PC-3 (cell line): Measurements from ENCODE around the gene CHRM5. TPM values are rescaled to one million over a fixed set of nuclear protein-coding genes. Genes with fewer than 3 reads are reported as not detected.

Experiments used
- ATAC-seq: fragments of 200-7000 bp; cut with Tn5 transposase; 2 replicates; pipeline ENCODE4 v1.9.1; 2020; ENCODE audit warnings: mild to moderate bottlenecking, moderate library complexity
- BruUV-seq: library from RNA; stranded (reverse); fragments of 400-500 nt; replicated peaks from 2 replicates; lab custom pipeline; 2021; lab: Mats Ljungman, UMichigan
- CTCF ChIA-PET: fragments of 300-600 bp; sonication (Branson Sonifier 250); formaldehyde crosslinking; loops from one replicate; lab custom pipeline; 2022; ENCODE audit warnings: antibody characterized with exemption; lab: Charles Lee
- POLR2A ChIA-PET: fragments of 300-600 bp; sonication (Branson Sonifier 250); formaldehyde crosslinking; loops from one replicate; lab custom pipeline; 2022; ENCODE audit warnings: antibody characterized with exemption; ENCODE audit not compliant: unreplicated experiment; lab: Charles Lee
- DNase-seq: peaks from one replicate; pipeline ENCODE4 v3.0.0-alpha.2; 2015
- H2AFZ ChIP-seq: fragments of 300-600 bp; sonication (generic); 2 replicates; pipeline ENCODE4 v1.6.0; 2016; ENCODE audit warnings: antibody characterized with exemption, low read length
- H3F3A ChIP-seq: fragments of 300-600 bp; sonication (generic); one replicate; pipeline ENCODE4 v1.6.0; 2017; ENCODE audit warnings: antibody characterized with exemption, low read length, control low read depth, mild to moderate bottlenecking; ENCODE audit not compliant: unreplicated experiment
- H3K27ac ChIP-seq: fragments of 300-600 bp; sonication (generic); 2 replicates; pipeline ENCODE4 v1.5.1; 2016; ENCODE audit warnings: mild to moderate bottlenecking, low read length
- H3K27me3 ChIP-seq: fragments of 300-600 bp; sonication (generic); 2 replicates; pipeline ENCODE4 v1.6.1; 2016; ENCODE audit warnings: low read length, mixed read lengths
- H3K36me3 ChIP-seq: fragments of 300-600 bp; sonication (generic); 2 replicates; pipeline ENCODE4 v1.6.1; 2016; ENCODE audit warnings: low read depth, mixed run types, low read length, mixed read lengths
- H3K4me1 ChIP-seq: fragments of 300-600 bp; sonication (generic); 2 replicates; pipeline ENCODE4 v1.5.1; 2016; ENCODE audit warnings: low read length; ENCODE audit not compliant: insufficient read depth
- H3K4me2 ChIP-seq: fragments of 300-600 bp; sonication (generic); 2 replicates; pipeline ENCODE4 v1.6.0; 2016; ENCODE audit warnings: low read length
- H3K4me3 ChIP-seq: fragments of 300-600 bp; sonication (generic); 2 replicates; pipeline ENCODE4 v1.5.1; 2016; ENCODE audit warnings: mild to moderate bottlenecking, low read length, mixed read lengths
- H3K79me2 ChIP-seq: fragments of 300-600 bp; sonication (generic); 2 replicates; pipeline ENCODE4 v1.6.1; 2017; ENCODE audit warnings: low read length, mixed read lengths
- H3K9ac ChIP-seq: fragments of 300-600 bp; sonication (generic); 2 replicates; pipeline ENCODE4 v1.6.0; 2016; ENCODE audit warnings: mild to moderate bottlenecking, low read length
- H3K9me2 ChIP-seq: fragments of 300-600 bp; sonication (generic); replicated peaks from 2 replicates; pipeline ENCODE4 v1.6.1; 2016; ENCODE audit warnings: mixed run types, low read length, mixed read lengths
- H3K9me3 ChIP-seq: fragments of 300-600 bp; sonication (generic); 2 replicates; pipeline ENCODE4 v1.6.1; 2016; ENCODE audit warnings: low read length, mixed read lengths
- H4K20me1 ChIP-seq: fragments of 300-600 bp; sonication (generic); 2 replicates; pipeline ENCODE4 v1.6.1; 2016; ENCODE audit warnings: low read length, mixed read lengths
- CTCF ChIP-seq: fragments of 300-600 bp; sonication (generic); conservative IDR thresholded peaks from 2 replicates; pipeline ENCODE4 v1.5.1; 2017; ENCODE audit warnings: antibody characterized with exemption, low read depth, mild to moderate bottlenecking, low read length
- EZH2 ChIP-seq: fragments of 300-600 bp; sonication (generic); IDR thresholded peaks from one replicate; pipeline ENCODE4 v1.6.1; 2017; ENCODE audit warnings: antibody characterized with exemption, mild to moderate bottlenecking, low read length; ENCODE audit not compliant: unreplicated experiment
- EZH2phosphoT487 ChIP-seq: fragments of 300-600 bp; sonication (generic); IDR thresholded peaks from 2 replicates; pipeline ENCODE4 v1.6.1; 2018; ENCODE audit warnings: mild to moderate bottlenecking, antibody characterized with exemption, low read length, borderline replicate concordance
- intact Hi-C: fragments of 100-400 bp; cut with micrococcal nuclease; formaldehyde crosslinking; loops from 2 replicates; pipeline ENCODE4 v1.9.0; 2023
- total RNA-seq: library from RNA; depleted of rRNA; stranded (reverse); fragments of >200 nt; gene quantifications from 2 replicates; pipeline ENCODE4 v1.2.3, GENCODE V29; 2014

The CHRM5 gene
- total RNA-seq, 1 experiment from 2014 or later: 0.04 TPM

GRCh38 chr15:34101366-34102174, 133.3 kb downstream of the CHRM5 start, which contains the start of the genes EMC7 and PGBD4:
EMC7 (minus strand) TSS chr15:34101862; CDS start chr15:34101839, 23 bp downstream.
PGBD4 (plus strand) TSS chr15:34102083; CDS start chr15:34102532, 449 bp downstream.
- intact Hi-C loops: loop anchor here (2.0 kb wide), 1 partner anchor 39 kb away; no protein-coding TSS in a partner anchor
- no peaks in the 10 kb centered on the region for H3F3A ChIP-seq

GRCh38 chr15:34102175-34102925, 134.1 kb downstream of the CHRM5 start:
- ATAC-seq: no peak; the same call in 1 of the 2 replicates
- H3K79me2 ChIP-seq: peaks cover 62% of the 10 kb centered on the region

More at GRCh38 chr15:34101366-34102174, 133.3 kb downstream of the CHRM5 start, which contains the start of the genes EMC7 and PGBD4:
- peak within 1 kb of the TSS; percentile 76 for H3K4me3 ChIP-seq
- no peaks in the 10 kb centered on the region for H3K9me2 ChIP-seq
- DNase-seq: peak; percentile 99
- H3K9ac ChIP-seq: peak within 1 kb of the TSS; percentile 85
- TF ChIP-seq EZH2phosphoT487 (no peak), CTCF (no peak), EZH2 (no peak)
- H2AFZ ChIP-seq: peak within 1 kb of the TSS; percentile 80
- H3K4me1 ChIP-seq: peaks cover 10% of the 10 kb centered on the region; the same call in 1 of the 2 replicates
- peak within 1 kb of the TSS; percentile 95 for H3K4me2 ChIP-seq
- H4K20me1 ChIP-seq: no peaks in the 10 kb centered on the region
- ATAC-seq: peak; percentile 99
- no peaks in the 10 kb centered on the region for H3K36me3 ChIP-seq
- no peaks in the 10 kb centered on the region for H3K27me3 ChIP-seq
- H3K79me2 ChIP-seq: peaks cover 66% of the 10 kb centered on the region
- CTCF ChIA-PET: no interaction called here
- H3K27ac ChIP-seq: peak within 1 kb of the TSS; percentile 56
- no peaks in the 10 kb centered on the region for H3K9me3 ChIP-seq
- POLR2A ChIA-PET: interaction anchor here (0.5 to 0.6 kb wide), 4 partner anchors 109 to 1033 kb away, joined by 3 to 7 read pairs (median 4); partner anchors contain the start of gene KATNBL1
- TSS peak; percentile 71 for BruUV-seq

GRCh38 chr15:34106423-34106822, 138.1 kb downstream of the CHRM5 start:
- no peak overlapping the region for H3K4me2 ChIP-seq
- ChIA-PET POLR2A (interaction anchor here (0.5 to 0.7 kb wide), 3 partner anchors 10 to 346 kb away, joined by 4 to 22 read pairs (median 5); partner anchors contain the start of gene NOP10), CTCF (no interaction called here)
- ATAC-seq (no peak), DNase-seq (no peak)
- TF ChIP-seq CTCF (no peak), EZH2phosphoT487 (no peak), EZH2 (no peak)
- no peaks in the 10 kb centered on the region for H3F3A ChIP-seq
- no peak overlapping the region for H2AFZ ChIP-seq
- no TSS peak for BruUV-seq
- H3K36me3 ChIP-seq: no peaks in the 10 kb centered on the region
- peaks cover 22% of the 10 kb centered on the region for H3K79me2 ChIP-seq
- no peak overlapping the region for H3K4me3 ChIP-seq
- H3K27me3 ChIP-seq: no peaks in the 10 kb centered on the region
- H3K4me1 ChIP-seq: peaks cover 5% of the 10 kb centered on the region; the same call in 1 of the 2 replicates
- H3K27ac ChIP-seq: no peak overlapping the region
- no peaks in the 10 kb centered on the region for H4K20me1 ChIP-seq
- no peaks in the 10 kb centered on the region for H3K9me3 ChIP-seq
- no peaks in the 10 kb centered on the region for H3K9me2 ChIP-seq
- H3K9ac ChIP-seq: no peak overlapping the region
- intact Hi-C loops: no loop called here

More at GRCh38 chr15:34102175-34102925, 134.1 kb downstream of the CHRM5 start:
- Histone ChIP-seq H2AFZ (peak overlapping the region; percentile 80), H3K27me3 (no peaks in the 10 kb centered on the region), H3K9me2 (no peaks in the 10 kb centered on the region), H3K9me3 (no peaks in the 10 kb centered on the region), H3K27ac (peak overlapping the region; percentile 56), H3K4me2 (peak overlapping the region; percentile 85), H3K9ac (peak overlapping the region; percentile 85), H3K4me3 (peak overlapping the region; percentile 76), H3K36me3 (no peaks in the 10 kb centered on the region), H3K4me1 (peaks cover 10% of the 10 kb centered on the region; the same call in 1 of the 2 replicates), H4K20me1 (no peaks in the 10 kb centered on the region), H3F3A (no peaks in the 10 kb centered on the region)
- TSS peak; percentile 79 for BruUV-seq
- ChIA-PET POLR2A (interaction anchor here (0.5 to 0.6 kb wide), 2 partner anchors 108 to 114 kb away, joined by 3 to 5 read pairs; partner anchors contain the start of gene KATNBL1), CTCF (no interaction called here)
- TF ChIP-seq EZH2phosphoT487 (no peak), EZH2 (no peak)
- DNase-seq: no peak
- intact Hi-C loops: no loop called here
